ENCODE measurements around the gene RC3H1.

- TF ChIP-seq, protein P1, sequence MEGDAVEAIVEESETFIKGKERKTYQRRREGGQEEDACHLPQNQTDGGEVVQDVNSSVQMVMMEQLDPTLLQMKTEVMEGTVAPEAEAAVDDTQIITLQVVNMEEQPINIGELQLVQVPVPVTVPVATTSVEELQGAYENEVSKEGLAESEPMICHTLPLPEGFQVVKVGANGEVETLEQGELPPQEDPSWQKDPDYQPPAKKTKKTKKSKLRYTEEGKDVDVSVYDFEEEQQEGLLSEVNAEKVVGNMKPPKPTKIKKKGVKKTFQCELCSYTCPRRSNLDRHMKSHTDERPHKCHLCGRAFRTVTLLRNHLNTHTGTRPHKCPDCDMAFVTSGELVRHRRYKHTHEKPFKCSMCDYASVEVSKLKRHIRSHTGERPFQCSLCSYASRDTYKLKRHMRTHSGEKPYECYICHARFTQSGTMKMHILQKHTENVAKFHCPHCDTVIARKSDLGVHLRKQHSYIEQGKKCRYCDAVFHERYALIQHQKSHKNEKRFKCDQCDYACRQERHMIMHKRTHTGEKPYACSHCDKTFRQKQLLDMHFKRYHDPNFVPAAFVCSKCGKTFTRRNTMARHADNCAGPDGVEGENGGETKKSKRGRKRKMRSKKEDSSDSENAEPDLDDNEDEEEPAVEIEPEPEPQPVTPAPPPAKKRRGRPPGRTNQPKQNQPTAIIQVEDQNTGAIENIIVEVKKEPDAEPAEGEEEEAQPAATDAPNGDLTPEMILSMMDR (IDR thresholded peaks at IDR 0.05; ENCODE audit: control extremely low read depth in 1 of 3, insufficient read depth in 1 of 3, low read depth in 1 of 3, low read length in 3 of 3), result peak; percentile 56 to 80 (median 59)
- no peak for TF ChIP-seq POLR2A (IDR thresholded peaks at IDR 0.05; ENCODE audit: control extremely low read depth in 1 of 2, low read depth in 2 of 2, low read length in 2 of 2)
Measured at GRCh38 chr1:173914366-173914871, 107.7 kb downstream of the RC3H1 start.

All from H1 (cell line).